ENCODE measurements around the gene KRT78. TPM values are rescaled to one million over a fixed set of nuclear protein-coding genes. Genes with fewer than 3 reads are reported as not detected.
"Not testable (repeated sequence)": the region's sequence is repeated elsewhere in the genome, so short reads cannot be mapped to it uniquely, and the experiment has no call there.

Gene KRT78
- total RNA-seq, 1 donor from 2014 or later = not detected

DNA sequence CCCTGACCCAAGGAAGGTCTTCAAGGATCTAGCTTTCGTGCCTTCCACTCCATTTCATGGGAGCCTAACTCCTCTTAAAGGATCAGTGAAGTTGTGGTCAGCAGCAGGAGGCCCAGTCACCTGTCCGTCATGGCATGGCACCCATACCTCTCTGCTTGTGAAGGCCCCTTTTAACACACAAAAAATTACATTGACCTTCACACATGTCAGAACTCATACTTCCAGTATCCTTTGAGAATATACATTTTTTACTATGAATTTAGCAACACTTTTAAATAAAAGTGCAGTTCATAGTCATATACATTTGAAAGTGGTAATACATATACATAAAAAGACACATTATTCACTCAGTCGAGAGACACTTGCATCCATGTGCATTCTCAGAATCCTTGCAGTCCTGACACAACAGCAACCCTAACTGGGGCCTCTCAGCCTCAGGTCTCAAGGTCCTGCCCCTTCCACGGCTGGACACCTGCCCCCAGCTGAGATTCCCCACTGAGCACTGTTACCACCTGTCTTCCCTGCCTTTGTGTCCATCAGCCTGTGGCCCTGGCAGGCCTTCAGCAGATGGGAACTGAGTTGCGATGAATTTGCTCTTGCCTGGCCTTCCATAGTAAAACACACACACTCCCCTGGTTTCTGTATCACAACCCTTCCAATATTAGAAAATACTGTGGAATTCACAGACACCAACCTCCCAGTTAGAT lies 49.1 kb downstream of the KRT78 start:
- no peaks in the 10 kb centered on the region for H3K9me3 Mint-ChIP-seq
- H3K27me3 Mint-ChIP-seq = no peaks in the 10 kb centered on the region
- H3K4me3 Mint-ChIP-seq = no peak overlapping the region

DNA sequence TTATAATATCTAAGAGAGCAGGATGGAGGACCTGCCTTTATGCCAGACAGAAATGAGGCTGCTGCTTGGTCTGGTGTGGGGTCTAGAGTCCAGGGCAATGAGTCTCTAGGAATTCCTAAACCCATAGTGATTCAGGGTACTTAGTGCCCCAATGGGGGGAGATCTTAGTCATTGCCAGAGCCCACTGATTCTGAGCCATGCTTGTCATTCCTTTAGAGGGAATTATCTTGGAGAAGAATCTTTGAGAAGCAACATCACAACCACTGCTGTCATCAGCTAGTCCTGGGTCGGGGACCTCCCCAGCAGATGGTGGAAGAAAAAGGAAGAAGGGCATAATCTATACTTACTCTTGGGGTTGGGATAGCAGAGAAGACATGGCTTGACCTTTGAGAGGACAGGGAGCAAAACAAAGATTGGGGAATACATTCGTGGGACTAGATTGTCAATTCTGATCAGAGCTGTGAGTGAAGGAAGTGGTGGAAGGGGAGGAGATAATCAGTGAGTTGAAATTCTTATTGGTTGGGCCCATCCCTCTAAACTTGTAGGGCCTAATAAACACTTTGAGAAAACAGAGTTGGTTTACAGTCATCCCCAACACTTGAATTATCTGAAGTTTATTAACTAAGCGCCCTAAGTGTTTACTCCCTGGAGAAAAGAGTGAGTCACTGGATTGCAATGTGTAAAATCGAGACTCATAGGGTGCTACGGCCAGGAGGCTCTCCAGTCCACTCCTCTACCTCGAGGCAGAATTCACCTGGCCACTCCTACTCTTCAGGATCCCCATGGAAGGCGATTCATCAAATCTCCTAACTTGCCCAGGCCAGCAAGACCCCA lies 49.9 kb downstream of the KRT78 start:
- DNase-seq = no peak
- no peaks in the 10 kb centered on the region for H3K27me3 Mint-ChIP-seq
- no peak overlapping the region for H3K27ac Mint-ChIP-seq
- H3K4me3 Mint-ChIP-seq = no peak overlapping the region
- peaks cover 8% of the 10 kb centered on the region for H3K4me1 Mint-ChIP-seq
- no peaks in the 10 kb centered on the region for H3K9me3 Mint-ChIP-seq
- no peaks in the 10 kb centered on the region for H3K36me3 Mint-ChIP-seq (ENCODE audit: low read depth)
- intact Hi-C loops (cut with micrococcal nuclease) = no loop called here

More for the DNA sequence above, 49.1 kb downstream of the KRT78 start:
- intact Hi-C loops (cut with micrococcal nuclease) = no loop called here
- no peak for DNase-seq
- Mint-ChIP-seq H3K27ac (no peak overlapping the region), H3K4me1 (peaks cover under 1% of the 10 kb centered on the region), H3K36me3 (ENCODE audit: low read depth) (no peaks in the 10 kb centered on the region)

DNA sequence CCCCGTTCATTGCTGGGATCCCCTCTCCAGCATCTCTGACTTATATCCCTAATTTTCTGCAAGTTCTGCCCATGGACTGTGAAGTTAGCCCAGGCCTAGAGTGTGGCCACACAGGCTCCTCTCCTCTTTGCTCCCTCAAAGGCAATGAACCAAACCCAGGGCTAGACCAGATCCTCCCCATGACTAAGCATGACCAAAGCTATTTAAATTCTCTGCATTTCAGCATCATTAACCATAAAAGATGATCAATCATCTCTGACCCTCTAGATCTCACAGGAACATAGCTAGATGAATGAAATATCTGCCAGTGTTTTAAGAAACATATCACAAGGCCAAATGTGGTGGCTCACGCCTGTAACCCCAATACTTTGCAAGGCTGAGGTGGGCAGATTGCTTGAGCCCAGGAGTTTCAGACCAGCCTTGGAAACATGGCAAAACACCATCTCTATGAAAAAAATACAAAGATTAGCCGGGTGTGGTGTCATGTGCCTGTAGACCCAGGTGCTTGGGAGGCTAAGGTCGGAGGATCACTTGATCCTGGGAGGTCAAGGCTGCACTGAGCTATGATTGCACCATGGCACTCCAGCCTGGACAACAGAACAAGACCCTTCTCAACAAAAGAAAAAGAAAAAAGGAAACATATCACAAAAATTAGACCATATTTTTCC lies 50.7 kb downstream of the KRT78 start:
- Mint-ChIP-seq H3K9me3 (no peaks in the 10 kb centered on the region), H3K4me3 (no peak overlapping the region), H3K36me3 (ENCODE audit: low read depth) (no peaks in the 10 kb centered on the region), H3K27me3 (no peaks in the 10 kb centered on the region), H3K4me1 (peaks cover 8% of the 10 kb centered on the region), H3K27ac (no peak overlapping the region)
- DNase-seq = no peak
- intact Hi-C loops (cut with micrococcal nuclease) = no loop called here

DNA sequence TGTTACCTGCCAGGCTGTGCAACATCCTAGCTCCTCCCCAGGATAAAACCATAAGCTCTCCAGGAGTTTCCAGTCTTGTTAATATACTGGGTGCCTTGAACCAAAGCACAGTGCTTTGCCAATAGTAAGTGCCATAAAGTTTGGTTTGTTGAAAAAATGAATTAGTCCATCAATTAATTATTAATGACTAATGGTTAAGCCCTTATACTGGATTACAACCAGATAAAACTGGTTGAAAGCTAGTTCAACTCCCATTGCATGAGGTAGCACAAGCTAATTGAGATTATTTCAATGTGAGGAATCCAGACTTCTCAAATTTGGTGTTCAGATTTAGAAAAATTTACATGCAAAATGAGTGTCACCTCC lies 51.3 kb downstream of the KRT78 start:
- Mint-ChIP-seq H3K4me3 (no peak overlapping the region), H3K27me3 (no peaks in the 10 kb centered on the region), H3K4me1 (peaks cover 8% of the 10 kb centered on the region), H3K9me3 (no peaks in the 10 kb centered on the region), H3K27ac (no peak overlapping the region), H3K36me3 (ENCODE audit: low read depth) (no peaks in the 10 kb centered on the region)
- intact Hi-C loops (cut with micrococcal nuclease) = no loop called here
- no peak for DNase-seq

DNA sequence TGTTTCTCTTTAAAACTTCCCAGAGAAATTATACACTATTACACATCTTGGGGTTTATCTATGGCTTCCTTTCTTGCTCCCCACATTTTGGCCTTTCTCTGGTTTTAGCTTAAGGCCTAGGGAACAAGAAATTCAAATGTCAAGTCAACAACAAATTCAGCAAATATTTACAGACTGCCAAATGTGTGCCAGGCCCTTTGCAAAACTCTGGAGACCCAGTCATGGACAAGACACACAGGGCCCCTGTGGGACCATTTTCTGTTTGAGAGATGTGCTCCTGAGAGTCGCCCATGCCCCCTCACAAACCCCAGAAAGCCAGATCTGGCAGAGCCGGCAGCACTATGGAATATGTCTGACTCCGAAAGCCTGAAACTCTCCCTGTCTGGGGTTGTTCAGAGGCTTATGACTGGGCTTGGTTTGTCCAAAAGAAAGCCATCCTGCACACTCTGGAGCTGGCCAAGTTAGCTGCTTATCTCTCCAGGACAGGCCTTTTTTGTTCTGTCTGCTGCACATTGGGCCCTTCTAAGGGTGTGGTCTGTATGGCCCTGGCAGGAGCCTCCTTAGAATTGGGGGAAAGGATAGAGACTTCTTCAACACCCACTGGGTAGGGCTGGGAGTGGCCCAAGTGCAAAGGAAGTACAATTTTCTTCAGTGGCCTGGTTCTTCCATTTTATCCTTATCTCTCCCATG lies 51.8 kb downstream of the KRT78 start:
- Mint-ChIP-seq H3K4me1 (peaks cover 8% of the 10 kb centered on the region), H3K27ac (no peak overlapping the region), H3K27me3 (no peaks in the 10 kb centered on the region), H3K36me3 (ENCODE audit: low read depth) (no peaks in the 10 kb centered on the region), H3K4me3 (no peak overlapping the region), H3K9me3 (no peaks in the 10 kb centered on the region)
- intact Hi-C loops (cut with micrococcal nuclease) = no loop called here
- DNase-seq = no peak

DNA sequence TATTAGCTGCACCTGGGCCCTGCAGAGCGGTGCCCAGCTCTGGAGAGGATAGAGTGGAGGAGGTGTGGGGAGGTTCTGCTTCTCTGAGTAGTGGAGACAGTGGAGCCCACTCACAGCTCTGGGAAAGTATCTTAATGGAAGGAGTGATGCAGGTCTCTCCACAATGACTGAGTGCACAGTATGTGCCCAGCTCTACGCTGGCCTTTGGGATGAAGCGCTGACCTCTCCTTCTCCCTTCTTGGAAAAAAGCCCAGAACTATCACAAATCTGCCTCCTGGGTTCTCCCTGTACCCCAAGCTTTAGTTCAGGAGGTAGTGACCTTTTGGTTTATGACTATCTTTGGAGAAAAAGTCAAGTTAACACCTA lies 52.4 kb downstream of the KRT78 start:
- Mint-ChIP-seq H3K4me1 (peaks cover 10% of the 10 kb centered on the region), H3K27ac (no peak overlapping the region), H3K9me3 (no peaks in the 10 kb centered on the region), H3K36me3 (ENCODE audit: low read depth) (no peaks in the 10 kb centered on the region), H3K4me3 (no peak overlapping the region), H3K27me3 (peaks cover 2% of the 10 kb centered on the region)
- intact Hi-C loops (cut with micrococcal nuclease) = no loop called here
- no peak for DNase-seq

DNA sequence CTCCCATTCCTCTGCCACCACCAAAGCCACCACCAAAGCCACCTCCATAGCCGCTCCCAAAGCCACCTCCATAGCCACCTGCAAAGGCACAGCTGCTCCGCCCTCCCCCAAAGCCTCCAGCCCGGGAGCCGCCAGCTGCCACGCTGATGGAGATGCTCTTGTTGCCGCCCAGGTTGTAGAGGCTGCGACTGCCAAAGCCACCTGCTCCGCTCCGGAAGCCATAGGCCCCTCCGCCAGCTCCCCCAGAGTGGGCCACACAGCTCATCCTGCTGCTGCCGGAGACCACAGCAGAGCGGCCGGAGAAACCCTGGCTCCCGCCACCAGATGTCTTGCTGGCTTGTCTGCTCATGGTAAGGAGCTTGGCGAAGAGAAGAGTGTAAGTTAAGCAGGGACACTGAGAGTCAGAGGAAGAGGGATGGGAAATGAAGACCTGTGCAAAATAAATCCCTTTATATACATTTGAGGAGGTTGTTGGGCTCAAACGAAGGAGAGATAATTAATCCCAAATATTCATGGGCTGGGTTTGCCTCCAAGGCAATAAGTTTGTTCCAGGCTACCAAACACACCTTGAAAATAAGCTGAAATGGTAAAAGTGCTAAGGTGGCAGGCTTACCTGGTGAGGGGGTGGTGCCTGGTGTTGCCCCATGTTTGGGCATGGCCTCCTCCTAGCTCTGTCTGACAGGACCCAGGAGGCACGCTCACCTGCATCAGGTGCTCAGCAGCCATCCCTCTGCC lies 52.9 kb downstream of the KRT78 start, which contains the start of gene KRT3:
Gene KRT3 (minus strand): TSS at position 424 of the 735 bp plus-strand sequence. CDS start 75 bp downstream, at position 349.
- intact Hi-C loops (cut with micrococcal nuclease) = no loop called here
- no peak within 1 kb of the TSS for H3K27ac Mint-ChIP-seq
- H3K9me3 Mint-ChIP-seq = no peaks in the 10 kb centered on the region
- no peaks in the 10 kb centered on the region for H3K36me3 Mint-ChIP-seq (ENCODE audit: low read depth)
- no peak for DNase-seq
- H3K4me3 Mint-ChIP-seq = no peak within 1 kb of the TSS
- peaks cover 2% of the 10 kb centered on the region for H3K27me3 Mint-ChIP-seq
- H3K4me1 Mint-ChIP-seq = peaks cover 10% of the 10 kb centered on the region

DNA sequence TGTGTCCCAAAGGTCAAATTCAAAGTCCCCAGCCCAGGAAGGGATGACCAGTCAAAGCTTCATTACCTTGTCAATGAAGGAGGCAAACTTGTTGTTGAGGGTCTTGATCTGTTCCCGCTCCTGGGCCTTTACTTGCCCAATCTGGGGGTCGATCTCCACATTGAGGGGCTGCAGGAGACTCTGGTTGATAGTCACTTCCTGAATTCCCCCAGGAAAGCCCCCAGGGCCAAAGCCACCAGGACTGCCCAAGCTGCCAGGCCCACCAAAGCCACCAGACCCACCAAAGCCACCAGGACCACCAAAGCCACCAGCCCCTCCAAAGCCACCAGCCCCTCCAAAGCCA lies 53.5 kb downstream of the KRT78 start:
- H3K9me3 Mint-ChIP-seq; H3K27me3 Mint-ChIP-seq; H3K4me1 Mint-ChIP-seq; H3K36me3 Mint-ChIP-seq (ENCODE audit: low read depth); DNase-seq; H3K4me3 Mint-ChIP-seq; H3K27ac Mint-ChIP-seq; intact Hi-C loops (cut with micrococcal nuclease): not testable (repeated sequence)

DNA sequence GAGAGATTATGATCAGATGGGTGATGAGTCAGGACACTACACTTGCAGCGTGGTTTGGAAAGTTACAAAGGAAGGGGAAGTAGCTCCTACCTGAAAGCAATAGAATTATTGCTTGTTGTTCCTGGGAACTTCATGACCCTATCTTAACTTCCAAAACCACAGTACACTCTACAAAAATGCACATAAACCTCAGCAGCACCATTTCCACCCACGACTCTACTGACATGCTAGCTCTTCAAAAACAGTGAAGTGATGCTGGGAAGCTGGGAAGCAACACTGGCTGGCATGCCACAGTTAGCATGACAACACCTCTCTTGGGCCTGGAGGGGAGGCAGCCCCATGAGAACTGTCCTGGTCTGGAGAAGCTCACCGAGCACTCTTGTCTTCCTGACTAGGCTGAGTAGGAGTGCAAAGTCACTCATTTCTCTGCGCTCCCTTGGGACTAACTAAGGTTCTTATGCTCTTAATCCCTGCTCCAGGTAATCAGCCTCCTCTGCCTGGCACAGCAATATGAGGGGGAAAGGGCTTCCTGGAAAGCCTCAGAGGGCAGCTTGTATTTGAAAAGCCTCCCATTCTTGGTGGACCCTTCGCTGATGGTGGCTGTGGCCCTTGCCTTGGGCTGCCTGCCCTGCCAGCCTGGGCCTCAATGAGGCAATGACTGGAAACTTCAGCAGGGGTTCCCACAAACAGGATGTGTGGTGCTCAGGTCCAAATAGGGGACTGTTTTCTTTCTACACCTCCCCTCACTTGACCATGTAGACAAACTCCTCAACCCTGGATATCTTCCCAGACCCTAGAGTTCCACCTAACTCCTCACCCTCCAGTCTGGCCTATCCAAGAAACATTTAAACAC lies 54.1 kb downstream of the KRT78 start:
- H3K27ac Mint-ChIP-seq = no peak overlapping the region
- DNase-seq = no peak
- no peaks in the 10 kb centered on the region for H3K36me3 Mint-ChIP-seq (ENCODE audit: low read depth)
- no peak overlapping the region for H3K4me3 Mint-ChIP-seq
- H3K9me3 Mint-ChIP-seq = no peaks in the 10 kb centered on the region
- peaks cover 13% of the 10 kb centered on the region for H3K27me3 Mint-ChIP-seq
- H3K4me1 Mint-ChIP-seq = peaks cover 10% of the 10 kb centered on the region
- intact Hi-C loops (cut with micrococcal nuclease) = no loop called here

DNA sequence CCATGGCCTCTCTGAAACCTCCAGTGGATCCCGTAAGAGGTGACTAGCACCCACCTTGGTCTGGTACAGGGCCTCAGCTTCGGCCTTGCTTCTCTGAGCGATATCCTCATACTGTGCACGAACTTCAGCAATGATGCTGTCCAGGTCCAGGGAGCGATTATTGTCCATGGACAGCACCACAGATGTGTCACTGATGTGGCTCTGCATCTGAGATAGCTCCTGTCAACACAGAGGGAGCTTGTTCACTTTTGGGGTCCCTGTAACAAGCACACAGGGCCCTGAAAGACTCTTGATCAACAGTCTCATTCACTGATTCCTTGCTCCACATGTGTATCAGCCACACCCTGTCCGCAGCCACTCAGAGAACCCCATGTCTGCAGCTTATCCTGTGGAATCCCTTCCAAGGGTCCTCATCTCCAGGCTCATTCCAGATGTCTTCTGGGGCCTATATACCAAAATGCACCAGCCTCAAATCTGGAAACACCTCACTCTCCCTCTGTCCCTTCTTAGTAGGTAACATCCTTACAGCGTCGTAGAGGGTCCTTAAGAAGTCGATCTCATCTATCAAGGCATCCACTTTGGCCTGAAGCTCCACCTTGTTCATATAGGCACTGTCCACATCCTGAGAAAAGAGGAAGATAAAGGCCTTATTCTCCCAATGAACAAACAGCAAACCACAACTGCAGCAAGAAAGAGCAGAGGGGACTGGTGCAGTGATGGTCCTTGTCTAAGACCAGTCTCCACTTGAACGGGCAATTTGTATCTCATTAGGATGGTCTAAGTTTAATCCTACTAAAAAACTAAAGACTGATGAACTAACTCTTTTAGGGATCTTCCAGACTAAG lies 56.4 kb downstream of the KRT78 start:
- no peaks in the 10 kb centered on the region for H3K36me3 Mint-ChIP-seq (ENCODE audit: low read depth)
- H3K27ac Mint-ChIP-seq = no peak overlapping the region
- DNase-seq = no peak
- H3K27me3 Mint-ChIP-seq = peaks cover 34% of the 10 kb centered on the region
- H3K4me1 Mint-ChIP-seq = peaks cover 10% of the 10 kb centered on the region
- intact Hi-C loops (cut with micrococcal nuclease) = no loop called here
- H3K4me3 Mint-ChIP-seq = no peak overlapping the region
- no peaks in the 10 kb centered on the region for H3K9me3 Mint-ChIP-seq

DNA sequence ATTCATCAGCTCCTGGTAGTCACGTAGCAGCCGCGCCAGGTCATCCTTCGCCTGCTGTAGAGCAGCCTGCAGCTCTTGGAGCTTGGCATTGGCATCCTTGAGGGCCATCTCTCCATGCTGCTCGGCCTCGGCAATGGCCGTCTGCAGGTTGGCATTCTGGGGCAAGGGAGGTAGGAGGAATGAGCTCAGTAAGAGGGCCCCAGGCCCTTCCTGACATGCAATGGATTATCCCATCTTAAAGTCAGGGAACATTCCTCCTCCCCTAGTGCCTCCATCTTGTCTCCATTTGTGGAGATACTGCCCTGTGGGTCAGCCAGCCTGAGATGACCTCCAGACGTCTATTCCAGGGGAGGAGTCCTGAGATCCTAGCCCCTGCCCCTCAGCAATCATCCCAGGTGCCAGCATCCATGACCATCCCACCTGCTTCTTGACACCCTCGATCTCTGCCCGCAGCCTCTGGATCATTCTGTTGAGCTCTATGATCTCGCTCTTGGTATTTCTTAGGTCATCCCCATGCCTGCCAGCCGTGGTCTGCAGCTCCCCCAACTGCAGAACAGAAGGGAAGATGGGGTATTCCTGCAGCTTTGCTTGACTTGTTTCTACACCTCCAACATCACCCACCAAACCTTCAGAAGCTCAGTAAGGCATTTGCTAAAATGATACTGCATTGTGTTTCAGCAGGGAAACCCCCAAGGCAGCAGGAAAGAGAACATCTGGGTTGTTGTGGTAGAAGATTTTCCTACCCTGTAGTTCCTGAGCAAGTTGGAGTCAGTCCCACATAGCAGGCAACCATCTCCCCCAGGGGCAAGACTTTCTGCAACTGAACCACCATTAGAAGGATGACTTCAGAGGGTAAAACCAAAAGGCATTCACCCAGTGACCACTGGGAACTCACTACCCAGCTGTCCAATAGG lies 57.3 kb downstream of the KRT78 start:
- H3K36me3 Mint-ChIP-seq (ENCODE audit: low read depth) = no peaks in the 10 kb centered on the region
- intact Hi-C loops (cut with micrococcal nuclease) = no loop called here
- H3K27me3 Mint-ChIP-seq = peaks cover 34% of the 10 kb centered on the region
- no peak for DNase-seq
- no peak overlapping the region for H3K4me3 Mint-ChIP-seq
- peaks cover 10% of the 10 kb centered on the region for H3K4me1 Mint-ChIP-seq
- no peaks in the 10 kb centered on the region for H3K9me3 Mint-ChIP-seq
- no peak overlapping the region for H3K27ac Mint-ChIP-seq

Measured in activated CD4-positive, alpha-beta T cell treated with anti-CD3 and anti-CD28 coated beads, Interleukin-2, amount 10 ng/mL, durations not matched to agents 24 days and 14 days (primary cell).